Amniotic epithelial cell (primary cell): ENCODE measurements around the gene PAMR1.
"Not testable (repeated sequence)": the region's sequence is repeated elsewhere in the genome, so short reads cannot be mapped to it uniquely, and the experiment has no call there.

Source experiments
- DNase-seq: peaks from one replicate; pipeline ENCODE4 v3.0.0-alpha.2; 2010; ENCODE audit warnings: low read depth

Gene PAMR1

DNA sequence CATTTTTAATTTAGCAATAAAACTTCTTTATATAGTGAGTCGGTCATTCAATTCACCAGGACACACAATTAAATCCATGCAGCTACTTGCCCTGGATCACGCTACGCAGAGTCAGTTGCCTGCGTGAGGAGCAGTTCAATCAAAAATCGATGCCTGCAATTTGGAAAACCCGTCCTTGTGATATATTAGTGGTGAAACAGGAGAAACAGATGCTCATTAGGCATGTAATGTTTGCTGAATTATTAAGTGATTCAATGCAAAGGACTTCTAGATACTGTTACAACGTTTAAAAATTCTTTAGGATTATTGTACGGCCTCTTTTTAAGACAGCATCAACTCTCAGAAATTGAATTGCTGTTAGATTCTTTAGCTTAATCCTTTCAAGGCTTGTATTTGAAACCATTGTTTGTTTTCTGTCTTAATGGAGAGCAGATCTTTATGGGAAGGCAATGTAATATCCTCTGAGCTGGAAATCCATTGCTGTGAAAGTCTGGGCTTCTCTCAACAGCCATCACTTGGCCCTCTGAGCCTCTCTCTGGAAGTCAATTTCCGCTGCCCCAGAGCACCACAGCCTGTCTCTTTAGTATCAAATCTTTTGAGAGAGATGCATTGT lies 20.1 kb upstream of the PAMR1 start:
- no peak for DNase-seq

- DNase-seq: no peak
Measured at GRCh38 chr11:35543481-35543880, 18.1 kb upstream of the PAMR1 start.

GRCh38 chr11:35541621-35542375 lies 16.4 kb upstream of the PAMR1 start:
- DNase-seq: peak; percentile 98

GRCh38 chr11:35540526-35540925 lies 15.1 kb upstream of the PAMR1 start:
- peak; percentile 93 for DNase-seq

DNA sequence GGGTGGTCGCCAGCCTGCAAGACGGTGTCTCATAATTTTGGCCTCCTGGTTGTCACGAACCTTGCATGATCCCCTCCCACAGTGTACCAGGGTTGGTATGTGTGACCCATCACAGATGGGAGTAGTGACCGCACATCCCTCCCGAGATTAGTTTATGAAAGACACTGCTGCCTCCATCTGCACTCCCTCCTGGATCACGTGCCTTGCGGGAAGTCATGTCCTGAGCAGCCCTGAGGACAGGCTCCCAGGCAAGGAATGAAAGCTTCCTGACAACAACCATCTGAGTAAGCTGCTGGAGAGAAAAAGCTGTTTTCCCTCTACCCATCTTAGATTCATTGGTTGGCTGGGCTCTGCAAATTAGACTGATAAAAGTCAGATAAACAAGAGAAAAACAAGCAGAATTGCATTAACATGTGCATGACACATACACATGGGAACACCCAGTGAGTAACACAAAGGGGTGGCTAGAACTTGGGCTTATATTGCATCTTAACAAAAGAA lies 14.4 kb upstream of the PAMR1 start:
- peak; percentile 99 for DNase-seq

GRCh38 chr11:35539256-35539655 lies 13.8 kb upstream of the PAMR1 start:
- peak; percentile 68 for DNase-seq

DNA sequence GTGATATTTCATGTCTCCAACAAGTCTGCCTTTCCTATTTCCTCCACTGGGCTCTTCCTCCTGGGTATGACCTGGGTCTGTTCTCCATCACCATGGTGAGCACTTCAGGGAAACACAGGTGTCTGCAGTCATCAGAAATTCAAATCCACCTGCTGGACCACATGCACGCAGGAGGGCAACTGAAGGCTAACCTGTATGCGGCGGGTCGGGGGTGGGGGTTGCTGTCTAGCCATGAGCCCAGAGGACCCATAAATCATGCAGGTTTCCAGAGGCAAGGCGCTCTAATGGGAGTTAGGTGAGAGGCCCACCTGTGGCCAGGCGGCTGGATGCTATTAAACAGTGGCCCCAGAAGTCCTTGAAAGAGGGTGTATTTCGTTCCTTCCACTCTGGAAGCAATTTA lies 11.1 kb upstream of the PAMR1 start:
- DNase-seq: no peak

DNA sequence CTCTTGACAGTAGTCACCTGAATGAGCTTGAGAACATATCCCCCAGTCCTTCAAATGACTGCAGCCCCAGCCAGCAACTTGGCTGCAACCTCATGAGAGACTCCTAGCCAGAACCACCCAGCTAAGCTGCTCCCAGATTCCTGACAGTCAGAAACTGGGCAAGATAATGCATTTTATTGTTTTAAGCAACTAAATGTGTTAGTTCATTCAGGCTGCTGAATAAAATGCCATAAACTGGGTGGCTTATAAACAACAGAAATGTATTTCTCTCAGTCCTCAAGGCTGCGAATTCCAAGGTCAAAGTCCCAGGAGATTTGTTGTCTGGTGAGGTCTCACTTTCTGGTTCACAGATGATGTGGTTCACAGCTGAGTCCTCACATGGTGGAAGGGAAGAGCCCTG lies 5.8 kb upstream of the PAMR1 start:
- DNase-seq: peak; percentile 7

DNA sequence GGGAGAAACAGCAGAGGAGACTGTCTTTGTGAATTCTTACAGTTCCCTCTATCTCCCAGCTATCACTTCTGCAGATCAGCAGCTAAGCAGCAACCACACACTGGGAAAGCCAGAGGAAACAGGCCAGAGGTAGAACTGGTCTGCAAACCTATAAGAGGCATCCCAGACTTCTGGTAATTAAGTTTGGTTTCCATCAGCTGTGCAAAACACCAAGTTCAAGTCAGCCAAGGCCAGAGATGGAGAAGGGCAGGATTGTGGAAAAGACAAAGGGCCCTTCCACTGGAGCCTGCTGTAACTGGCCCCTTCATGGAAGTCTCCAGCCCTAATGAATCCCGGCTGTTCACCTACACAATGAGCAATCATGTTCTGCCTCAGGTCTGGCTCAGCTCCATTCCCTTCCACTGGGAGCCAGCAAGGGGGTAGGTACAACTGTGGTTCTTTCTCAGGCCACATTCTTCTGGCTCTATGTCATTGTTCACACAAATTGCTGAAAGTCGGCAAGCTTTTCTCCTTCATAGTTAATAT lies 4.6 kb upstream of the PAMR1 start:
- peak; percentile 92 for DNase-seq

- no peak for DNase-seq
Measured at GRCh38 chr11:35526370-35526792, 965 bp upstream of the PAMR1 start.

- peak; percentile 53 for DNase-seq
Measured at GRCh38 chr11:35524780-35525179, 636 bp downstream of the PAMR1 start.

GRCh38 chr11:35523861-35524260 lies 1.6 kb downstream of the PAMR1 start:
- DNase-seq: no peak

- DNase-seq: no peak
Measured at GRCh38 chr11:35523331-35523768, 2.1 kb downstream of the PAMR1 start.

- DNase-seq: not testable (repeated sequence)
Measured at GRCh38 chr11:35522091-35522490, 3.3 kb downstream of the PAMR1 start.

GRCh38 chr11:35520376-35520775 lies 5.0 kb downstream of the PAMR1 start:
- DNase-seq: no peak

DNA sequence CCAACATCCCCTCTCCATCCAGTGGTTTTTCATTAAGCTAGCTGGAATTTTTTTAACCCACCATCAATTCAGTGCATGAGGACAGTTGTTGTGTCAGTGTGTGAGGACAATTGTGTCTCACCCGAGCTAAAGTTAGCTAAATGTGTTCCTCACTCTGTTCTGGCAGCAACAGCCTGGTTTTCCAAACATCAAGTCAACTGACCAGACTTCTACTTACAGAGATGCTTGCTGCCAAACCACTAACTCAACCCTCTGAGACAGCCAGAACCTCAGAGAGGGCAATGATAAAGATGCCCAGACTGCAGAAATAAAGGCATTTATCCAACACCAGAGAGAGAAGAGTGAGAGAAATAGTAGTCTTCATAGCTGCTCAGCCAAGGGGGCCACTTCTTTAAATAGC lies 6.7 kb downstream of the PAMR1 start:
- DNase-seq: no peak

DNA sequence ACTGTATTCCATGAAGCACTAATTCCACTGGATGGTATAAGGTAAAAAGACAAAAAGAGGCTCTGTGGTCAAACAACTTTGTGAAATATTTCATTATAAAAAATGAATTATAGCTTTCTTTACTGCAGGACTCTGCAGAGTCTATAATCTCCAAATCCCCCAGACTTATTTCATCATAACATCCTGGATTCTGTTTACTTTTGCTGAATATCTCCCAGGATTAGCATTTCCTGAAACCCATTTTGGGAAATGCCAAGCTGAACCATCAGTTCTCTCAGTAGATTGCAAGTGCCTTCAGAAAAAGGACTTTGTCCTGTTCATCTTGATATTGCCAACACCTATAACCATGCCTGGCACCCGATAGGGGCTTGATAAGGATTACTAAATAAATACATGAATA lies 7.9 kb downstream of the PAMR1 start:
- DNase-seq: no peak

DNA sequence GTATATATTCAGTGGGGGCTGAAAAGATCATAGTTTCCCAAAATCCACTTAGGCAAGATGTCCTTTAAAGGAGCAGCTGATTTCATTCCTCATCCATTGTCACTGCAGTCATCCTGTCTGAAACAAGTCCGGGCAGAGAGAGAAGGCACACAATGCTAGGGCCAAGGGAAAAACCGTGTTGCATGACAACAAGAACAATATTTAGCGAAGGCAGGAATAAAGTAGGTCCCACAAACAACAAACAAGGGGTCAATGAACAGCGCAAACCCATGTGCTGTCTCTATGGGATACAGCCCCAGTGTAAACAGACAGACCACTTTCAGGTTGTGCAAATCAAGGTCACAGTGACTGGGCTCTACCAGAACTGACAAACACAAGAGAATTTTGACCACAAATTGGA lies 9.0 kb downstream of the PAMR1 start:
- DNase-seq: no peak

GRCh38 chr11:35515224-35515623 lies 10.2 kb downstream of the PAMR1 start:
- peak; percentile 67 for DNase-seq

DNA sequence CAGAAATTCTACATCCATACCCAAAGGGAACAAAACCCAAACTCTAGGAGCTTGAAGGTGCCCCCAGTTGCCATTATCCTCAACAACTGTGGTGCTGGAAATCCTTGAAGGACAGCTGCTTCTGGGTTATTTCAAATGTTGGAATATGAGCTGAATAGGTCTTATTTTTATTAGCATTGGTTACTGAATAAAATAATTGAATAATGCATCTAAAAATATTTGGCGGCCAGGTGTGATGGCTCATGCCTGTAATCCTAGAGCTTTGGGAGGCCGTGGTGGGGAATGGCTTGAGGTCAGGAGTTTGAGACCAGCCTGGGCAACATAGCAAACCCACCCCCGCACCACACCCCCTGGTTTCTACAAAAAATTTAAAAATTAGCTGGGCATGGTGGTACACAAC lies 10.9 kb downstream of the PAMR1 start:
- no peak for DNase-seq

- peak; percentile 69 for DNase-seq
Measured at GRCh38 chr11:35511666-35512065, 13.8 kb downstream of the PAMR1 start.

DNA sequence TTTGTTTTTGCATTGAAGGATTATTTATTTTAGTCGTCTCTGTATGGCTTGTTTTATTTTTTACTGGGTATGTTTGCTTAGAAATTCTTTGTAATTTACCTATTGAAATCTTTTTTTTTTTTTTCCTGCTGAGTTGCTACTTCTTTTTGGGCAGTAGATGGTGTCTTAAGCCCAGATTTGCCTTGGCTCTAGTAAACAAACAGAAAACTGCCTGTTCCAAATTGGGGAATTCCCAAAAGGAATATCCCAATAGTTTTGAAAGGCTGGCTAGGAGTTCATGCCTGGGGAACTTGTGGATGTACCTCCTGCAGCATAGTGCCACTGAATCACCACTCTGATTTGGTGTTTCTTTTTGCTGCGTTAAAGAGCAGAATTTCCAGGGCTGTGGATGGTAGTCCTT lies 17.7 kb downstream of the PAMR1 start:
- no peak for DNase-seq

DNA sequence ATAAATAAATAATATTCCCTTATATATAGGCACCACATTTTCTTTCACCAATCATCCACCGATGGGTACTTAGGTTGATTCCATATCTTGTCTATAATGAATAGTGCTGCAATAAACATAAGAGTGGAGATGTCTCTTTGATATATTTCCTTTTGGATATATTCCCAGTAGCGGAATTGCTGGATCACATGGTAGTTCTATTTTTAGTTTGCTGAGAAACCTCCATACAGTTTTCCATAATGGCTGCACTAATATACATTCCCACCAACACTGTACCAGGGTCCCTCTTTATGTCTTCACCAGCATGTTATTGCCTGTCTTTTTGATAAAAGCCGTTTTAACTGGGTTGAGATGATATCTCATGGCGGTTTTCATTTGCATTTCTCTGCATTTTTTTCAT lies 23.6 kb downstream of the PAMR1 start:
- DNase-seq: no peak
